HK-2 (cell line): Measurements from ENCODE around the gene CINP.
"Not testable (repeated sequence)": the region's sequence is repeated elsewhere in the genome, so short reads cannot be mapped to it uniquely, and the experiment has no call there.

ENCODE experiments used
- DNase-seq: peaks from one replicate; pipeline ENCODE4 v3.0.0-alpha.2; 2018; ENCODE audit not compliant: unreplicated experiment

Gene CINP

DNA sequence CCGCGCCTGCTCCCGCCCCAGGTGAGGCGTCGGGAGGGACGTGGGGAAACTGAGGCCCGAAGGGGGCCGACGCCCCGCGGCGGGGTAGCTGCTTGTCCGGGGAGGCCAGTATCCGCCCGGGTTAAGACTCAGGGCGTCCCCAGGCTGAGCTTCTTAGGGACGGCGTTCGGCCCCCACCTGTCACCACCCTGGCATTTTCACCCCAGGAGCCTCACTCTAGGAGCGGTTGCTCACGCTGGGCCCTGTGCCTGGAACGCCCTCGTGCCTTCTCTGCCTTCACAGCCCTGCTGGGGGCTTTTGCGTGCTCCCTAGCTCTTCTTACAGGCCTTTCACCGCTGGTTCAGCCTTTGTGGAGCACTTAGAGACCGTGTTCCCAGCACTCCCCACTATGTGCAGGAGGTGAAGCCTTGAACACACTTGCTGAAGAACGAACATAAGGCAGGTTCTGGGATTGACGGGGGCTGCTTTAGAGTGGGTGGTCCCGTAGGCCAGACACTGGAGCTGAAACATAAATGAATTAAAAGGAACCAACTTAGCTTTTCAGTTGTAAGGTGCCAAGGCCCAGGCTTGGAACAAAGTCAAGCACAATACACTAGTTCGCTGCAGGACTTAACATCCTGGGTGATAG is 42.5 kb downstream of the CINP start:
- peak; percentile 35 for DNase-seq

DNA sequence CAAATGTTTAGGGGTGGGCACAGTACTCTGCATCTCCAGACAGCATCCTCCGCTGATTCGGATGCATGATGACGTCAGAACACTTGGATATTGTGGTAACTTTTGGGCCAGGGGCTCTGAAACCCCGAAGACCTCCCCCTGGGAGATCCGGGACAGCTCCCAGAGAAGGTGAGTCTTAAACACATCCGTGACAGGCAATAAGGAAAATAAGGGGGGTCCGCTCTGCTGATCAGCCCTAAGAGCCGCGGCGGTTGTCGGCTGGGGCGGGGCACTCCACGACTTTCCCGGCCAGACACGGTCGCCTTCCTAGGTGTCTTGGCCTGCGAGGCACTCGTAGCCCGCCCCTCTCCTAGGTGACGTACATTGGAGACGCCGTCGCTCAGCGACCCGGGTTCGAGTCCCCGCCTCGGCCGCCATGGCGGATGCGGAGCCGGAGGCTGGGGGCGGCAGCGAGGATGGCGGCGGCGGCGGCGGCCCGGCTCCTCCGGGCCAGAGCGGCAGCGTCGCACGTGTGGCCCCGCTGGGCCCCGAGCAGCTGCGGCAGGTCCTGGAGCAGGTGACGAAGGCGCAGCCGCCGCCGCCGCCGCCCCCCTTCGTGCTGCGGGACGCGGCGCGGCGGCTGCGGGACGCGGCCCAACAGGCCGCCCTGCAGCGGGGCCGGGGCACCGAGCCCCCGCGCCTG is 43.2 kb downstream of the CINP start, which contains the start of gene ZNF839:
Gene ZNF839, plus strand, starts transcription at position 396 of the 682 bp plus-strand sequence. Its CDS starts 20 bp downstream, at position 416.
- peak; percentile 90 for DNase-seq

DNA sequence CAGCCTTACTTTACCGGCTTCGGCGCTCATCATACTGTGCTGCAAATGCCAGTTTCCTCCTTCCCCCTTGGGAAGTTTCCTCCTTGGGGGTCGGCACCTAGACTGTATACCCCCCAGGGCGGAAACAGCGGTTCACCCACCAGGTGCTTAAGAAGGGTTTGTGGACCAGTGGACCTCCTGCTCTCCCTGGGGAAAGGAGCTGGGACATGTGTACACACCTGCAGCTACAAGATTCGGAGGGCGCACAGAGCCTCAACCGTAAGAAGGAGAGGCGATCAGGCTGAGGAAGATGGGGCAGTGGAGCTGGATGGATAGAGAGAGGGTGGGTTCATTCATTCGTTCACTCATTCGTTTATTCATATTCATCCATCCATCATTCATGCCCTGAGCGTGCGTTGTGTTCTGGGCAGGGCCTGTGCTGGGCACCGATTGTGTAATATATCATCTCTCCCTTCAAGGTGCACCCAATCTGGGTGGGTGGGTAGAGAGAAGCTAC is 43.9 kb downstream of the CINP start:
- DNase-seq = no peak

GRCh38 chr14:102317564-102318248 is 45.0 kb downstream of the CINP start:
- DNase-seq = peak; percentile 29

DNA sequence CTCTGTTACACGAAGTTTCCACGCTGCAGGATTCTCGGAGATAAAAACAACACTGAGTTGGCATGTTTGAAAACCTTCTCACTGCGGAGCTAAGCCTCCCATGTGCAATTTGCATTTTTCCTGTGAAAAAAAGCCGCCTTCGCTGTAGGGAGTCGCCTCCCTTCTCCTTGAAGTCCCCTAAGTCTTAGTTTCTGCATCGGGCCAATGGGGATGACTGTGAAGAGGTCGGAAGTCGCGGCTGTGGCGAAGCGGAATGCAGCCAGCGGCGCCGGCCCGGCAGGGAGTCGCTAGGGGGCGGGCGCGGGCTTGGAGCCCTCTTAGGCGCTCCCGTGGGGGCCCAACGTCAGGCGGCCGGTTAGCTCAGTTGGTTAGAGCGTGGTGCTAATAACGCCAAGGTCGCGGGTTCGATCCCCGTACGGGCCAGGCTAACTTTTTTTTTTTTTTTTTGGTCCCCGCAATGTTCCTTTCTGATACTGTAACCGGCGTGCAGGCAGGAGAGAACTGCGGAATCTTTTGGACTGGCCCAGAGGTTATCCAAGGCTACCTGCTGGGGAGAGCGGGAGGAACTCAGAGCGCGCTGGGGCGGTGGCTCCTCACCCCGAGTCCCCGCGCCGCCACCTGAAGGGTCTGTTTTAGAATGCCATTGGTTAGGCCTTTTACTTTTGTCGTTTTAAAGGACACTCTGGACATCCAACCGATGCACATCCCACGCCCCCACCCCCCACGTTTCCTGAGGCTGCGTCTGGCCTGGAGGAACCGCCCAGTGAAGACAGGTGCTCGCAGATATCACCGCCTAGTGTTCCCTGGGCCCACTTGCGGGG is 45.7 kb downstream of the CINP start:
- DNase-seq = peak; percentile 98

DNA sequence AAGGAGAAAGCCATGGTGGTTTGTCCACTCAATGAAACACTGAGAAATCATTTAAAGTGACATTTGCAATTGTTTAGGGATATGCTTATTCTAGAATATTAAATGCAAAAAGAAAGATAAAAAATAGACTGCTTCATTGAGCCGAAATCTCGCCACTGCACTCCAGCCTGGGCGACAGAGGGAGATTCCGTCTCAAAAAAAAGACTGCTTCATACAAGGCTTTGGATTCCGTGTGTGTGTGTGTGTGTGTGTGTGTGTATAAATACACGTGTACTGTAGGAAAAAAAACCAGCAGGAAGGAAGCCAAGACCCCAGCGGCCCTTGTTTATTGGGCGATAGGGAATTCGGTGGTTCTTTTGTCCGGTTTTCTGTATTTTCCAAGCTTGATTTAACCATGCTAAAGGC is 46.4 kb downstream of the CINP start:
- peak; percentile 55 for DNase-seq

DNA sequence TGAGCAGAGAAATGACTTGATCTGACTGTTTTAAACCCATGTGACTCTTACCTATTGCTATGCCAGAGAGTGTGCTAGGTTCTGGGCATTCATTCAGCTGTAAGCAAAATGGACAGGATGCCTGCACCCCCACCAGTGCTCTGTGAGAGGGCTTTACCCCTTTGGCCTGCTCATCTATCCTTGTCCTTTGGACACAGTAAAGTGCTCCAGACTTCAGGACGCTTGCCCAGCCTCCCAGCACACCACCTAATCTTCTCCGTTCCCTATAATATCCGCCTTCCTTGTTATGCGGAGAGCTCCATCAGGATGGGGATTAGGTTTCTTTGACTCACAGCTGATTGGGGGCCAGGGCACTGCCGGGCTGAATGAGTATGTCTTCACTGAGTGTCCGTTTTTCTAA is 47.6 kb downstream of the CINP start:
- no peak for DNase-seq

GRCh38 chr14:102314242-102315011 is 48.3 kb downstream of the CINP start:
- peak; percentile 82 for DNase-seq

- peak; percentile 98 for DNase-seq
Measured at GRCh38 chr14:102304611-102305506, 57.8 kb downstream of the CINP start, which contains the start of gene MOK. Gene MOK (minus strand): TSS chr14:102305164. CDS start chr14:102304968, 196 bp downstream.

GRCh38 chr14:102303664-102304063 is 59.0 kb downstream of the CINP start:
- DNase-seq = no peak

GRCh38 chr14:102298303-102299070 is 64.2 kb downstream of the CINP start:
- not testable (repeated sequence) for DNase-seq
